Measurements from ENCODE around the gene MLLT1. TPM values are rescaled to one million over a fixed set of nuclear protein-coding genes. Genes with fewer than 3 reads are reported as not detected.

Gene MLLT1
- total and polyA plus RNA-seq, 2 of the 8 experiments (the other 6 are each of a cell fraction or from before 2014, with no cell fraction given), result 18.8 to 45.1 TPM

- TF ChIP-seq GABPA (IDR thresholded peaks at IDR 0.05; ENCODE audit: borderline replicate concordance, insufficient read depth, low read length), result no peak
- TF ChIP-seq KDM4A (IDR thresholded peaks at IDR 0.05; ENCODE audit: low read depth, low read length, severe bottlenecking), result no peak
- TF ChIP-seq SRF (IDR thresholded peaks at IDR 0.05; ENCODE audit: low read depth, low read length), result no peak
- no peak for TF ChIP-seq ASH2L (IDR thresholded peaks at IDR 0.05; ENCODE audit: low read length)
- no peak for TF ChIP-seq TAF7 (optimal IDR thresholded peaks at IDR 0.05; ENCODE audit: borderline replicate concordance, low read depth, low read length)
- TF ChIP-seq EP300 (IDR thresholded peaks at IDR 0.05; ENCODE audit: borderline replicate concordance in 1 of 2, low read depth in 2 of 2, low read length in 2 of 2), result no peak
- no peak for TF ChIP-seq NRF1 (IDR thresholded peaks at IDR 0.05; ENCODE audit: low read depth, low read length)
- no peak for TF ChIP-seq MAFK (IDR thresholded peaks at IDR 0.05; ENCODE audit: low read depth, low read length)
- no peak for TF ChIP-seq SUZ12 (IDR thresholded peaks at IDR 0.05; ENCODE audit: low read length)
Measured at GRCh38 chr19:6271721-6272410, 7.9 kb downstream of the MLLT1 start (continued).
